Neutrophil (primary cell): Measurements from ENCODE around the gene NHEJ1.

Source experiments
- H3K27ac ChIP-seq: fragments of 200-600 bp; sonication (generic); 2 replicates; pipeline ENCODE4 v1.5.1; 2016; ENCODE audit warnings: mild to moderate bottlenecking, moderate library complexity
- H3K27me3 ChIP-seq: fragments of 200-600 bp; sonication (generic); 2 replicates; pipeline ENCODE4 v1.6.0; 2016; ENCODE audit warnings: mild to moderate bottlenecking
- H3K36me3 ChIP-seq: fragments of 200-600 bp; sonication (generic); 2 replicates; pipeline ENCODE4 v1.5.1; 2017
- H3K4me1 ChIP-seq, 2 experiments: fragments of 200-600 bp in 1 of 2; sonication (generic) in 1 of 2; 1 replicate in 1 of 2; 2 replicates in 1 of 2; pipeline versions ENCODE4 v1.5.1 to v1.6.1; 2013 to 2016; ENCODE audit warnings: low read depth in 1 of 2, low read length in 1 of 2, mild to moderate bottlenecking in 1 of 2, moderate library complexity in 1 of 2; ENCODE audit not compliant: control insufficient read depth in 1 of 2, insufficient read depth in 1 of 2
- H3K4me3 ChIP-seq, 2 experiments: fragments of 200-600 bp in 1 of 2; sonication (generic) in 1 of 2; 1 replicate in 1 of 2; 2 replicates in 1 of 2; pipeline ENCODE4 v1.5.1; 2013 to 2016; ENCODE audit warnings: low read depth in 1 of 2, low read length in 1 of 2, mild to moderate bottlenecking in 1 of 2, moderate library complexity in 1 of 2
- H3K9me3 ChIP-seq: fragments of 200-600 bp; sonication (generic); 2 replicates; pipeline ENCODE4 v1.5.1; 2016
- CTCF ChIP-seq: fragments of 200-600 bp; sonication (generic); IDR thresholded peaks from 2 replicates; pipeline ENCODE4 v1.5.1; 2016; ENCODE audit warnings: antibody characterized with exemption

NHEJ1 gene

GRCh38 chr2:219090436-219091299 is 69.9 kb downstream of the NHEJ1 start:
- no peaks in the 10 kb centered on the region for H3K36me3 ChIP-seq
- H3K27ac ChIP-seq = no peak overlapping the region
- H3K4me1 ChIP-seq = peaks cover 32 to 33% of the 10 kb centered on the region in 2 experiments
- no peaks in the 10 kb centered on the region for H3K27me3 ChIP-seq
- no peaks in the 10 kb centered on the region for H3K9me3 ChIP-seq
- no peak overlapping the region for H3K4me3 ChIP-seq
- no peak for TF ChIP-seq CTCF

GRCh38 chr2:219089330-219089729 is 71.3 kb downstream of the NHEJ1 start:
- TF ChIP-seq CTCF = no peak

GRCh38 chr2:219087848-219088247 is 72.8 kb downstream of the NHEJ1 start:
- H3K4me3 ChIP-seq = no peak overlapping the region
- no peak for TF ChIP-seq CTCF
- H3K9me3 ChIP-seq = no peaks in the 10 kb centered on the region
- no peak overlapping the region for H3K27ac ChIP-seq
- no peaks in the 10 kb centered on the region for H3K27me3 ChIP-seq
- no peaks in the 10 kb centered on the region for H3K36me3 ChIP-seq
- H3K4me1 ChIP-seq = peaks cover 44% of the 10 kb centered on the region in 2 experiments

More at GRCh38 chr2:219089330-219089729, 71.3 kb downstream of the NHEJ1 start:
- Histone ChIP-seq H3K36me3 (no peaks in the 10 kb centered on the region), H3K9me3 (no peaks in the 10 kb centered on the region), H3K27me3 (no peaks in the 10 kb centered on the region), H3K4me1 (peaks cover 36% of the 10 kb centered on the region in 2 experiments), H3K4me3 (no peak overlapping the region), H3K27ac (no peak overlapping the region)

GRCh38 chr2:219087361-219087760 is 73.3 kb downstream of the NHEJ1 start:
- Histone ChIP-seq H3K4me1 (peaks cover 49% of the 10 kb centered on the region in 2 experiments), H3K27ac (no peak overlapping the region), H3K4me3 (no peak overlapping the region), H3K36me3 (no peaks in the 10 kb centered on the region), H3K27me3 (no peaks in the 10 kb centered on the region), H3K9me3 (no peaks in the 10 kb centered on the region)
- no peak for TF ChIP-seq CTCF

GRCh38 chr2:219086196-219086595 is 74.4 kb downstream of the NHEJ1 start:
- peaks cover 60 to 61% of the 10 kb centered on the region in 2 experiments for H3K4me1 ChIP-seq
- H3K9me3 ChIP-seq = no peaks in the 10 kb centered on the region
- H3K27me3 ChIP-seq = no peaks in the 10 kb centered on the region
- H3K4me3 ChIP-seq = no peak overlapping the region
- no peak for TF ChIP-seq CTCF
- H3K36me3 ChIP-seq = no peaks in the 10 kb centered on the region
- H3K27ac ChIP-seq = peak overlapping the region; percentile 72
